ENCODE measurements around the gene CRADD. TPM values are rescaled to one million over a fixed set of nuclear protein-coding genes. Genes with fewer than 3 reads are reported as not detected.
"Not testable (repeated sequence)": the region's sequence is repeated elsewhere in the genome, so short reads cannot be mapped to it uniquely, and the experiment has no call there.

CRADD gene
- total and polyA plus RNA-seq, 8 donors: 8.4 to 21.4 (median 10.3) TPM

- DNase-seq: no peak
- Histone ChIP-seq H3K27me3 (no peaks in the 10 kb centered on the region), H3K36me3 (no peaks in the 10 kb centered on the region), H3K9me3 (no peaks in the 10 kb centered on the region), H3K4me3 (no peak overlapping the region), H3K4me1 (no peaks in the 10 kb centered on the region), H3K27ac (no peak overlapping the region)
- no peak for TF ChIP-seq CTCF (IDR thresholded peaks at IDR 0.05)
- ATAC-seq: no peak
- intact Hi-C loops (cut with DNase I): no loop called here
These were observed 117.6 kb downstream of the CRADD start for GRCh38 chr12:93794738-93795137.

GRCh38 chr12:93795352-93795751 is 118.2 kb downstream of the CRADD start:
- no peak for ATAC-seq
- H3K4me1 ChIP-seq: no peaks in the 10 kb centered on the region
- no peak overlapping the region for H3K27ac ChIP-seq
- no peak for TF ChIP-seq CTCF (IDR thresholded peaks at IDR 0.05)
- no peak overlapping the region for H3K4me3 ChIP-seq
- no peaks in the 10 kb centered on the region for H3K27me3 ChIP-seq
- intact Hi-C loops (cut with DNase I): no loop called here
- H3K9me3 ChIP-seq: no peaks in the 10 kb centered on the region
- H3K36me3 ChIP-seq: no peaks in the 10 kb centered on the region
- no peak for DNase-seq

- intact Hi-C loops (cut with DNase I): no loop called here
- Histone ChIP-seq H3K9me3 (no peaks in the 10 kb centered on the region), H3K27ac (no peak overlapping the region), H3K36me3 (no peaks in the 10 kb centered on the region), H3K27me3 (no peaks in the 10 kb centered on the region), H3K4me3 (no peak overlapping the region), H3K4me1 (no peaks in the 10 kb centered on the region)
- DNase-seq (no peak), ATAC-seq (no peak)
- TF ChIP-seq CTCF (IDR thresholded peaks at IDR 0.05): no peak
These were observed 119.6 kb downstream of the CRADD start for GRCh38 chr12:93796729-93797128.

DNA sequence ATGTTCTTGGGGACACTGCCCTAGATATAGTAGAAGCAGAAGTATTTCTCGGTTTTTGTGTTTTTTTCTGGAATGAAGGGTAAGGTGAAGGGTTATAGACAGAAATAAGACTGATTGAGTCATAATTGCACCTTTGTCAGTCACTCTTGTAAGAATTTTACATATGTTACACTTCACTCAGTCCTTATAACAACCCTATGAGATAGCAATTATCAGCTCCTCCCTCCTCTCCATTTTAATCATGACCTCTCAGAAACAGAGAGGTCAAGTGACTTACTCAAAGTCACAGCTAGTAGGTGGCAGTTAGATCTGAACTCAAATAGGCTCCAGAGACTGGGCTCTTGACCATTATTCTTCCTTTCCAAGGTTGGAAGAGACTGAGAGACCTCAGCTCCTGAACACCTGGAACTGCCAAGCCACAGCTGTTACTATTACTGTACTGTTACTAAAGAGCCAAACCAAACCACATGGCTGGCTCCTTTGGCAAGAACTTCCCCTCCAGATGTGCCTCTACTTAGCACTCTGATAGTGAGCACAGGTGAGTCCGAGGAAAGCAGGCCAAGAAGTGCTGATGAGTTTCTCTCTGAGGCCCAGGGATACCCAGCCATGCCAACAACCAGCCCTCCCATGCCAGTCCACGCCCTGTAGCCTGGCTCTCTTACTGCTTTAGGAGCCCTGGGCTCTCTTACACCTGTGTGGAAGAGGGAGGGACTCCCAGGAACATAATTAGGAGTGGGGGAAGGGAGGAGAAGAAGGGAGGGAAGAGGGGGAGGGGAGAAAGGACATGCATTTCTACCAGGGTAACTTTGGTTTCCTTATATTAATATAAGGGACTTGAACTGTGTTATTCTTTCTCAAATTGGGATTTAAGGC is 121.3 kb downstream of the CRADD start:
- DNase-seq (no peak), ATAC-seq (no peak)
- Histone ChIP-seq H3K4me1 (peaks cover 7 to 8% of the 10 kb centered on the region in 2 donors), H3K9me3 (no peaks in the 10 kb centered on the region), H3K27me3 (no peaks in the 10 kb centered on the region), H3K4me3 (no peak overlapping the region), H3K36me3 (no peaks in the 10 kb centered on the region), H3K27ac (no peak overlapping the region)
- TF ChIP-seq CTCF (IDR thresholded peaks at IDR 0.05): no peak
- intact Hi-C loops (cut with DNase I): no loop called here

- H3K27me3 ChIP-seq; H3K9me3 ChIP-seq; H3K27ac ChIP-seq; H3K36me3 ChIP-seq; DNase-seq; intact Hi-C loops (cut with DNase I); H3K4me1 ChIP-seq; ATAC-seq; H3K4me3 ChIP-seq: not testable (repeated sequence)
These were observed 124.5 kb downstream of the CRADD start for GRCh38 chr12:93801666-93802065.

Data from left lung (tissue), 10 donors.